Suprapubic skin (tissue), 4 donors: ENCODE data around the gene GALE.

Experiments
- CTCF ChIP-seq, 2 donors: fragments of 200-600 bp in 1 of 2; fragments of 450-650 bp in 1 of 2; sonication (generic) in 1 of 2; IDR thresholded peaks; one replicate each; pipeline ENCODE4 v1.5.1; 2016 to 2019; ENCODE audit warnings: antibody characterized with exemption in 2 of 2, mild to moderate bottlenecking in 1 of 2, moderate library complexity in 1 of 2
- EP300 ChIP-seq: sonication (generic); formaldehyde crosslinking; IDR thresholded peaks from one replicate; pipeline ENCODE4 v1.6.1; 2017; ENCODE audit warnings: antibody characterized with exemption
- POLR2A ChIP-seq, 2 donors: fragments of 450-650 bp; IDR thresholded peaks; one replicate each; pipeline ENCODE4 v1.6.1; 2017; ENCODE audit warnings: antibody characterized with exemption in 2 of 2, mild to moderate bottlenecking in 2 of 2, moderate library complexity in 2 of 2
- POLR2AphosphoS5 ChIP-seq, 3 donors: sonication (generic); formaldehyde crosslinking; IDR thresholded peaks; one replicate each; pipeline ENCODE4 v1.6.1; 2017; ENCODE audit warnings: antibody characterized with exemption in 3 of 3

- TF ChIP-seq CTCF (IDR thresholded peaks at IDR 0.05) (no peak), POLR2A (IDR thresholded peaks at IDR 0.05) (no peak), POLR2AphosphoS5 (IDR thresholded peaks at IDR 0.05) (no peak), EP300 (no peak)
Observed at GRCh38 chr1:23837908-23838307, 37.4 kb upstream of the GALE start.
